Bone marrow (tissue), 2 donors: Measurements from ENCODE around the gene GPR39.

ENCODE experiments used
- DNase-seq, 2 donors: peaks; one replicate each; lab custom pipeline; 2025; lab: John Stamatoyannopoulos, UW

The GPR39 gene

DNA sequence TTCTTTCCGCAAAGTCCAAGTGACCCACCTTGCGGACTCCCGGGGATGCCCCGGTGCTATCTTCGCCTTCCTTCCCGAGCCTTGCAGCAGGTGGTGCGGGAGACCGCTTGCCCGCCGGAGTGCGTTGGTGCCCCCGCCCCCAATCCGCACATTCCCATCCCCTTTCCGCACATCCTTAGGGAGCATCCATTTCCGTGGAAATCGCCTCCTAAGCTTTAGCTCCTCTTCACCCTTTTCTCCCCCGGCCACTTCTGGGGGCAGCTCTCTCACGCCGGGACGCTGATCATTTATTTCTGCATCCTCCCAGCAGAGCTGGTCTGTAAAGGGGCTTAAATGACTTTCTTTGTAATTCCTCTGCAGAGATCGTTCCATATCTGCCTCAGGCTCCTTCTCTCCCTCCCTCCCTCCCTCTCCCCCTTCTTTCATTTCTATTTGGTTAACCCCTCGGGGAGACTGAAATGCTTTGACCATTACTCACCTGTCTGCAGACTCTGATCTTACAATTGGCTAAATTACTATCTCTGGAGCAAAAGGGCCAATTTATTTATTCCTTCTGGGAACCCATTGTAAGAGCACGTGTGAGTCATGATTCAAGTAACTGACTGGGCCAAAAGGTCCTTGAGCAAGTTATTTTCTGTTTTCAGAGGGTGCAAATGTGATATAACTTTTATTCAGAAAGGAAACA is 254.7 kb downstream of the GPR39 start:
- DNase-seq: no peak

DNA sequence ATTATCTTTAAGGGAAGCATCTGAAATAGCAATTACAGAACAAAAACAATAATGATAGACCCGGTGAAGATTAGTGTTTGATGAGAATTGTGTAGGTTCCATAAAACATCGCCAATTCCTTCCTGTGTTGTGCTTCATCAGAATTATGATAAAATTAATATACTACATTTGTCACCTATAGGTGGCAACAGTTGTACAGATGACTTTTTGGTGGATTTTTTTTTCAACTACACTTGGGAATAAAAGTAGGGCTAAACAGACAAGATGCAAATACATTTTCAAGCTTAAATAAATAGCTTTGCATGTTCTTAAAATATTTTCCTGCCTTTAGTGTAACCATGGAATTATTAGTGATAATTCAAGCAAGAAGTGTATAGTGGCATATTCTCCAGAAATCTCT is 260.4 kb downstream of the GPR39 start:
- no peak for DNase-seq

DNA sequence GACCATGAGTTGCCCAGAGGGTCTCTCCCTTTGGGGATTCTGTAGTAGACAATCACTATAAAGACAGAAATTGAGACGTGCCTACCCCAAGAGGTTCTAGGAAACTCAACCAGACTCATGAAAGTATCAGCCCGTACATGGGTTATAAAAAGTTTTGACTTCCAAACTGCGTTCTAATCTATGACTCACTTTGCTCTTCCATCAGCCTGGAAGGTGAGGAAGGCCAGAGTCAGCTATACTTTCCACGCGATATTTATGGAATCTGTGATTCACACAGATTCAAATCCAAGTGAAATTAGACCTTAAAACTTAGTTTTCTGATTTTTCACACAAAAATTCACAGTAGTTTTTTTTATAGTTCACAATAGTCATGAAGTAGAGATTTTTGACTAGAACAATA is 261.1 kb downstream of the GPR39 start:
- no peak for DNase-seq

DNA sequence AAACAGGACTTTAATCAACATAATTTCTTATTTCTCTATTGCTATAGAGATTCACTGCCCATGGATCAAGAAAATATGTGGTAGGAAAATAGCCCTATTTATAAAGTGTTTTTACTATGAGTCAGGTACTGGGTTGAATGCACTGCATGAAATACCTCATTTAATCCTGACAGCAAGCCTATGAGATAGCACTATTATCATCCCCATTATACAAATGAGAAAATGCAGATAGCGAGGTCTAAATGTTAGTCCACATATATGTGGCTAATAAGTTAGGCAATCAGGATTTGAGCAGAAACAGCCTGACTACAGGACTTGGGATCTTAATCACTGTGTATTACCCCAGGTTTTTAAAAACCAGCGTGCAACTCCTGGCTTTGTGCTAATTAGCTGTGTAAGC is 261.9 kb downstream of the GPR39 start:
- DNase-seq: no peak

DNA sequence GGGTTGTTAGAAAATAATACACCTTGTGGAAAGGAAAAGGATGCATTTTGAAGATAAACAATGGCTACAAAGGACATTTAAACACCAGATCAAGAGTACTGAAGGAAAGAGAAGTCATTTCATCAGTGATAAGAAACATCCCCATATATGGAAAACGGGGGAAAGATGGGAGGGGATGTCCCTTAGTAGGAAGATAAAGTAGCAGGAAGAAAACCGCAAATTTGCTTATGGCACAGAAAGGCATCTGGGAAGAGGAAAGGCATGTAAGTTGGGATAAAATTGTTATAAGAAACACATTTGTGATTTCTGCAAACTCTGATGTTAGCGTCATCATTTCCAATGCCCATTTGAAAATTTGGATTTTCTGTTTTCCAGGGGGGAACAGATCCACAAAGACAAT is 263.9 kb downstream of the GPR39 start:
- DNase-seq: no peak

DNA sequence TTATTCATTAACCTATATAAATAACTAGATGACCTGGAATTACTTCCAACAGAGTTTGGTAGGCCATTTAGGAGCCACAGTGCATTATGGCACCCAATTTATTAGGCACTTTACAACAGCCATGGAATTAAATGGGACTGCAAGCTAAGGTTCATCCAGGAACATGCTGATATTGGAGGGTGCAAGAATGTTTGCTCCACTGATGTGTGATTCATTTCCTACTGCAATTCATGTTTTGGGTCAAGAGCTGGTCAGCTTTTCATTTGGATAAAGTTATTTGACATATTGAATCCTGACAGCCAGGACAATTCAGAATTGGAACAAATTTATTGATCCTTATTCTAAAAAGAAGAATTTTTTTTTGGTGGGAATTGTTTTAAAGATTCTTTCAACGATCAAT is 265.2 kb downstream of the GPR39 start:
- no peak for DNase-seq

DNA sequence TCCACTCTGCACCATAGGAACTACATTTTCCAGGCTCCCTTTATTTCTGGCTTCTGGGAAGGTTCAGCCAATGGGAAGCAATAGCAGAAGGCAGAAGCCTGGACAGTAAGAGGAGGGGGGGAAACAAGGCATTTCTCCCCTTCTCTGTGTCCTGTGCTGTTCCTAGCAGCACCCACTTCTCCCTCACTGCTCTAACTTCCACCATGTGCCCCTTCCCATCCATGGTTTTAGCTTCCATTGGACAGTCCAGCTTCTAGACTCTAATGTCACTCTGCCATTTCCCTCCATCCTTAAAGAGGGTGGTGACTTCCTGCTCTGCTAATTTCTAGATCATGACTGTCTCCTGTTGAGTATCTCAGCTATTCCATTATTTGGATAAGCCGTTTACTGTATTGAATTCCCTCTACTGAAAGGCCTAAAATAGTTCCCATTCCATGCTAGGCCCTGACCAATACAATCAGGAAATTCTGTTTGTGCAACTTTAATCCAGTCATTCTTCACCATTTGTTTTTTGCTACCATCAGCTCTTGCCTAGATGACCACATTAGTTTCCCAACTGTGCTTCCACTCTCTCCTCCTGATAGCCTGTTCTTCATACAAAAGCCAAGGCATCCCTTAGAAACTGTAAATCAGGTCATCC is 274.2 kb downstream of the GPR39 start:
- DNase-seq: no peak

DNA sequence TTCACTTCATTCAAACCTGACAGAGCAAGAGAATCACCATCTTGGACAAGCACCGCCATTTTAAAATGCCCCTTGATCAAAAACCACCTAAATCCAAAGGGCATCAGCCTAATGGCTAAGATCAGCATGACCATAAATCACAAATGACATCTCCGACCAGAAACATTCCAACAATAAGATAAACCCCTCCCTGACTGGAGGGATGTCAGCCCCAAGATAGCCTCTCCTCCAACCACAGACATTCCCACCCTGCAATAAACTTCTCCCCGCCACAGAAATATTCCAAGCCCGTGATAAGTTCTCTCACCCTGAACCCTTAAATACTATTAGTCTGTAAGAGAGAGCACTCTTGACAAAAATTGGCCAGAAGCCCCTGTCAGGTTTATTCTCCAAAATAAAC is 275.0 kb downstream of the GPR39 start:
- no peak for DNase-seq

DNA sequence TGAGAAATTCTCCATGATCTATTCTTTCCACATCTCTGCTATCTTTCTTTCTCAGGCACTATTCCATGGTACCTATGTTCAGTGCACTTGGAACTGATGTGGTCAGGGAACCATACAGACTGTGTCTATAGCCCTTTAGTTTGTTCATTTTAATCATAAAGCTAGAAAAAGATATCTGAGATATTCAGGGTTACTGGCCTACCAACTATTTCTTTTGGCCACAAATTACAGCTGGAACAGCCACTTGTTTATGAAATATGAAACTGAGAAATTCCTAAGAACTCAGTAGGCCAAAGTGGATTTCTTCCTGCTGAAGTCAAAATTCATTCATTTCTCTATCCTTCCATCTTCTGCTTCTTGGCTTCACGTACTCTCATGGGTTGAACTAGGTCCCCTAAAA is 276.2 kb downstream of the GPR39 start:
- DNase-seq: no peak
